Left lobe of liver (tissue), 2 donors: ENCODE results near the gene PGBD5. TPM values are rescaled to one million over a fixed set of nuclear protein-coding genes. Genes with fewer than 3 reads are reported as not detected.

Experiments used
- ATAC-seq: fragments of 200-7000 bp; cut with Tn5 transposase; one replicate; pipeline ENCODE4 v1.9.1; 2020; ENCODE audit warnings: mild to moderate bottlenecking, moderate library complexity
- DNase-seq: peaks from one replicate; pipeline ENCODE4 v3.0.0-alpha.2; 2020; ENCODE audit warnings: low spot score
- total RNA-seq: library from RNA; stranded (reverse); gene quantifications from one replicate; pipeline ENCODE4 v1.2.1, GENCODE V29; 2021
- donor health status: DM: no; HTN: no; CAD: no; lungs with moderate emphysema.
- donor health status: DM: no; HTN: yes; CAD: no.

The PGBD5 gene
- total RNA-seq, 1 donor from 2014 or later: 7.5 TPM

GRCh38 chr1:230268371-230269170 lies 157.6 kb downstream of the PGBD5 start:
- ATAC-seq (peak; percentile 82), DNase-seq (no peak)

- ATAC-seq (no peak), DNase-seq (no peak)
Observed at GRCh38 chr1:230267338-230268065, 158.6 kb downstream of the PGBD5 start.

GRCh38 chr1:230266456-230266855 lies 159.7 kb downstream of the PGBD5 start:
- ATAC-seq (no peak), DNase-seq (no peak)

- no peak for ATAC-seq
- no peak for DNase-seq
Observed at GRCh38 chr1:230265200-230266115, 160.7 kb downstream of the PGBD5 start.

Other genes starting within 250 kb of the PGBD5 start
- 9.8 TPM for gene COG2, start 216.1 kb upstream of the PGBD5 start, total RNA-seq